ENCODE data around the gene PLET1. TPM values are rescaled to one million over a fixed set of nuclear protein-coding genes. Genes with fewer than 3 reads are reported as not detected.

The PLET1 gene
- total and polyA plus RNA-seq, 2 experiments from 2014 or later: not detected

DNA sequence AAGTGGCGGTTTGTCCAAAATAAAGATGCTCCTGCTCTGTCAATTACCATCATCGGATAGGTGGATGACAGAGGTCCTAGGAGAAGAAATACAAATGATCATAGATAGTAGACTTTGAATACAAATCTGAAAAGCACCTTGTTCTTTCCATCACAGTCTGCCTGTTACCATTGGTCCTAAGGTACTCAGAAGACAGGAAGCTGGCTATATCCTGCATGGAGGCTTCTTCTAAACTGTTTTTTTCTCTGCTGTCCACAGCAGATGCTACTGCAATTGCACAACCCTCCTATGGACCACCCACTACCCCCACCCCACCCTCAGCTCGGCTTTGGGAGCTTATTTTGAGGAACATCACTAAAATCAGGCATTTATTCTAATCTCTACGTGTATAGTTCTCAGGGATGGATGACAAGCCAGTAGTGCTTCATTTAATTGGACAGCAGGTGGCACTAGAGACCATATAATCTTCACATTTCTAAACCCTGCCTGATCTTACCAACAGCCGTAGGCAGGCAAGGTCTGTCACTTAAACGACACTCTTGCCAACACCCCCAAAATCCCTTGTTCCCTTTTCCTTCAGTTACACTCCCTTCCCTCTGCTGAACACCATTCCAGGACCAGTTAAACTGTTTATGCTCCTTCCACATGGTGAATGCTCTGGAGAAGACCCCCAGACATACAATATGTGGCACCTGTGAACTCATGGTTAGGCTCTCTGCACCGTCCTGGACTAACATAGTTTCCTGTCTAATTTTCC, 41.0 kb downstream of the PLET1 start:
- Histone ChIP-seq H3K4me2 (ENCODE audit: unreplicated experiment) (no peak overlapping the region), H3K27me3 (replicated peaks; ENCODE audit: insufficient read depth) (no peaks in the 10 kb centered on the region), H3K9me2 (ENCODE audit: insufficient read depth) (no peaks in the 10 kb centered on the region), H4K20me1 (ENCODE audit: insufficient read depth) (no peaks in the 10 kb centered on the region), H3K27ac (no peak overlapping the region), H3K4me1 (ENCODE audit: insufficient read depth) (no peaks in the 10 kb centered on the region; the same call in 1 of the 2 replicates), H3K9ac (no peak overlapping the region), H3K36me3 (ENCODE audit: low read depth) (no peaks in the 10 kb centered on the region), H3K4me3 (no peak overlapping the region), H3K79me2 (ENCODE audit: insufficient read depth) (no peaks in the 10 kb centered on the region), H3K9me3 (ENCODE audit: low read depth) (no peaks in the 10 kb centered on the region), H2AFZ (peak overlapping the region; percentile 50), H3F3A (ENCODE audit: insufficient read depth) (no peaks in the 10 kb centered on the region)
- DNase-seq: peak; percentile 76
- TF ChIP-seq EZH2 (IDR thresholded peaks at IDR 0.05; ENCODE audit: insufficient read depth, poor library complexity, severe bottlenecking): no peak
- no peak for TF ChIP-seq EZH2phosphoT487 (IDR thresholded peaks at IDR 0.05; ENCODE audit: insufficient read depth, low read depth)
- in situ Hi-C loops (cut with MboI): no loop called here
- WGBS, 2 experiments (ENCODE audit: low coverage in 1 of 2, low lambda C conversion rate in 2 of 2, missing lambda C conversion rate in 2 of 2): 29 to 30% methylated on average over 7 of the region's 7 CpGs

GRCh38 chr11:112216561-112217105, 44.0 kb downstream of the PLET1 start:
- TF ChIP-seq EZH2 (IDR thresholded peaks at IDR 0.05; ENCODE audit: insufficient read depth, poor library complexity, severe bottlenecking) (no peak), EZH2phosphoT487 (IDR thresholded peaks at IDR 0.05; ENCODE audit: insufficient read depth, low read depth) (no peak)
- Histone ChIP-seq H2AFZ (no peak overlapping the region), H3K27me3 (replicated peaks; ENCODE audit: insufficient read depth) (no peaks in the 10 kb centered on the region), H3K36me3 (ENCODE audit: low read depth) (no peaks in the 10 kb centered on the region), H3K9me2 (ENCODE audit: insufficient read depth) (no peaks in the 10 kb centered on the region), H3K4me3 (no peak overlapping the region), H3K9ac (no peak overlapping the region), H3K9me3 (ENCODE audit: low read depth) (no peaks in the 10 kb centered on the region), H3K4me1 (ENCODE audit: insufficient read depth) (0 out of 2 replicates have a peak, but pooled peaks cover 3% of the 10 kb centered on the region), H3K4me2 (ENCODE audit: unreplicated experiment) (no peak overlapping the region), H4K20me1 (ENCODE audit: insufficient read depth) (no peaks in the 10 kb centered on the region), H3K79me2 (ENCODE audit: insufficient read depth) (no peaks in the 10 kb centered on the region), H3K27ac (no peak overlapping the region), H3F3A (ENCODE audit: insufficient read depth) (no peaks in the 10 kb centered on the region)
- peak; percentile 8 for DNase-seq
- WGBS, 2 experiments (ENCODE audit: low coverage in 1 of 2, low lambda C conversion rate in 2 of 2, missing lambda C conversion rate in 2 of 2): 95 to 100% methylated on average over 1 of the region's 1 CpG
- in situ Hi-C loops (cut with MboI): no loop called here

- DNase-seq: no peak
- Histone ChIP-seq H3K36me3 (ENCODE audit: low read depth) (no peaks in the 10 kb centered on the region), H3K9ac (no peak overlapping the region), H3K4me1 (ENCODE audit: insufficient read depth) (0 out of 2 replicates have a peak, but pooled peaks cover 3% of the 10 kb centered on the region), H3K4me3 (no peak overlapping the region), H3K4me2 (ENCODE audit: unreplicated experiment) (no peak overlapping the region), H2AFZ (no peak overlapping the region), H3K9me3 (ENCODE audit: low read depth) (no peaks in the 10 kb centered on the region), H3F3A (ENCODE audit: insufficient read depth) (no peaks in the 10 kb centered on the region), H3K79me2 (ENCODE audit: insufficient read depth) (no peaks in the 10 kb centered on the region), H4K20me1 (ENCODE audit: insufficient read depth) (no peaks in the 10 kb centered on the region), H3K27me3 (replicated peaks; ENCODE audit: insufficient read depth) (no peaks in the 10 kb centered on the region), H3K9me2 (ENCODE audit: insufficient read depth) (no peaks in the 10 kb centered on the region), H3K27ac (no peak overlapping the region)
- in situ Hi-C loops (cut with MboI): no loop called here
- WGBS, 2 experiments (ENCODE audit: low coverage in 1 of 2, low lambda C conversion rate in 2 of 2, missing lambda C conversion rate in 2 of 2): 93 to 94% methylated on average over 6 of the region's 6 CpGs
- TF ChIP-seq EZH2 (IDR thresholded peaks at IDR 0.05; ENCODE audit: insufficient read depth, poor library complexity, severe bottlenecking): no peak
- no peak for TF ChIP-seq EZH2phosphoT487 (IDR thresholded peaks at IDR 0.05; ENCODE audit: insufficient read depth, low read depth)
These were observed 45.0 kb downstream of the PLET1 start for GRCh38 chr11:112215621-112216020.

DNA sequence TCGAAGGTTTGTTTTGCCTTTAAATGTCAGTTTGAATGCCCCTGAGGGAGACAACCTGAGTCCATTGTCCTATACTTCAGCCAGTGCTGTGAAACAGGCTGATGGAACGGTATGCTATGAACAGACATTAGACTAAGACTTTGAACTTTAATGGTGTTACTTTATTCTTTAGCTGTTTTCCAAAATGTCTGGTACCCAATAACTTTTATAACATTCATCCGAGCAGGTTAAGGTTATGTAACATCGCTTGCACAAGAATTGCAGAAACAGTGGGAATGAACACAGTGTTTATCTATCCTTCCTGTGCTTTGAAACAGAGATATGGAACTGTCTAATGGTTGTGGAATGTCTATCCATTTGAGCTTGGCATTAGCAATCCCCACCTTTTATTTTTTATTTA, 46.9 kb downstream of the PLET1 start:
- 0 out of 2 replicates have a peak, but pooled peaks cover 3% of the 10 kb centered on the region for H3K4me1 ChIP-seq (ENCODE audit: insufficient read depth)
- DNase-seq: no peak
- H3K9me2 ChIP-seq (ENCODE audit: insufficient read depth): no peaks in the 10 kb centered on the region
- H3K9me3 ChIP-seq (ENCODE audit: low read depth): no peaks in the 10 kb centered on the region
- no peak overlapping the region for H3K4me2 ChIP-seq (ENCODE audit: unreplicated experiment)
- no peak overlapping the region for H3K9ac ChIP-seq
- TF ChIP-seq EZH2 (IDR thresholded peaks at IDR 0.05; ENCODE audit: insufficient read depth, poor library complexity, severe bottlenecking): no peak
- TF ChIP-seq EZH2phosphoT487 (IDR thresholded peaks at IDR 0.05; ENCODE audit: insufficient read depth, low read depth): no peak
- H3F3A ChIP-seq (ENCODE audit: insufficient read depth): no peaks in the 10 kb centered on the region
- no peak overlapping the region for H3K27ac ChIP-seq
- H3K79me2 ChIP-seq (ENCODE audit: insufficient read depth): no peaks in the 10 kb centered on the region
- H4K20me1 ChIP-seq (ENCODE audit: insufficient read depth): no peaks in the 10 kb centered on the region
- no peaks in the 10 kb centered on the region for H3K36me3 ChIP-seq (ENCODE audit: low read depth)
- H3K27me3 ChIP-seq (replicated peaks; ENCODE audit: insufficient read depth): no peaks in the 10 kb centered on the region
- no peak overlapping the region for H2AFZ ChIP-seq
- no peak overlapping the region for H3K4me3 ChIP-seq
- in situ Hi-C loops (cut with MboI): no loop called here
- WGBS, 2 experiments (ENCODE audit: low coverage in 1 of 2, low lambda C conversion rate in 2 of 2, missing lambda C conversion rate in 2 of 2): 73 to 77% methylated on average over 4 of the region's 4 CpGs

All from GM23248 (cell line).